Endothelial cell (in vitro differentiated cells): ENCODE data around the gene RRP1B. TPM values are rescaled to one million over a fixed set of nuclear protein-coding genes. Genes with fewer than 3 reads are reported as not detected.
"Not testable (repeated sequence)": the region's sequence is repeated elsewhere in the genome, so short reads cannot be mapped to it uniquely, and the experiment has no call there.

Experiments used
- DNase-seq: peaks from one replicate; pipeline ENCODE4 v3.0.0; 2021; ENCODE audit warnings: low spot score
- H3K27ac Mint-ChIP-seq: one replicate; pipeline ENCODE4 v1.8.0; 2021; ENCODE audit warnings: mixed read lengths, inconsistent platforms; ENCODE audit not compliant: unreplicated experiment
- H3K27me3 Mint-ChIP-seq: one replicate; pipeline ENCODE4 v1.8.0; 2021; ENCODE audit warnings: mild to moderate bottlenecking, moderate library complexity, mixed read lengths, inconsistent platforms; ENCODE audit not compliant: unreplicated experiment
- H3K36me3 Mint-ChIP-seq: one replicate; pipeline ENCODE4 v1.8.0; 2021; ENCODE audit warnings: mild to moderate bottlenecking, low read depth, mixed read lengths, inconsistent platforms; ENCODE audit not compliant: unreplicated experiment
- H3K4me1 Mint-ChIP-seq: one replicate; pipeline ENCODE4 v1.8.0; 2021; ENCODE audit warnings: mild to moderate bottlenecking, mixed read lengths, inconsistent platforms; ENCODE audit not compliant: unreplicated experiment
- H3K4me3 Mint-ChIP-seq: one replicate; pipeline ENCODE4 v1.8.0; 2021; ENCODE audit warnings: mild to moderate bottlenecking, mixed read lengths, inconsistent platforms; ENCODE audit not compliant: unreplicated experiment
- H3K9me3 Mint-ChIP-seq: one replicate; pipeline ENCODE4 v1.8.0; 2021; ENCODE audit warnings: mixed read lengths, inconsistent platforms; ENCODE audit not compliant: unreplicated experiment
- total RNA-seq: library from RNA; stranded (reverse); fragmentation: NEBNext Ultra II Directional; extraction: Animal tissue kit (Norgen Biotek cat#: 25700); gene quantifications from one replicate; pipeline ENCODE4 v1.2.1, GENCODE V29; 2021; ENCODE audit not compliant: unreplicated experiment
- TF ChIP-seq, protein P1 (sequence below): fragments of 200-600 bp; sonication (generic); IDR thresholded peaks from one replicate; pipeline ENCODE4 v1.5.0; 2021; ENCODE audit warnings: antibody characterized with exemption; ENCODE audit not compliant: unreplicated experiment

RRP1B gene
- total RNA-seq, 1 donor from 2014 or later: 33.8 TPM

DNA sequence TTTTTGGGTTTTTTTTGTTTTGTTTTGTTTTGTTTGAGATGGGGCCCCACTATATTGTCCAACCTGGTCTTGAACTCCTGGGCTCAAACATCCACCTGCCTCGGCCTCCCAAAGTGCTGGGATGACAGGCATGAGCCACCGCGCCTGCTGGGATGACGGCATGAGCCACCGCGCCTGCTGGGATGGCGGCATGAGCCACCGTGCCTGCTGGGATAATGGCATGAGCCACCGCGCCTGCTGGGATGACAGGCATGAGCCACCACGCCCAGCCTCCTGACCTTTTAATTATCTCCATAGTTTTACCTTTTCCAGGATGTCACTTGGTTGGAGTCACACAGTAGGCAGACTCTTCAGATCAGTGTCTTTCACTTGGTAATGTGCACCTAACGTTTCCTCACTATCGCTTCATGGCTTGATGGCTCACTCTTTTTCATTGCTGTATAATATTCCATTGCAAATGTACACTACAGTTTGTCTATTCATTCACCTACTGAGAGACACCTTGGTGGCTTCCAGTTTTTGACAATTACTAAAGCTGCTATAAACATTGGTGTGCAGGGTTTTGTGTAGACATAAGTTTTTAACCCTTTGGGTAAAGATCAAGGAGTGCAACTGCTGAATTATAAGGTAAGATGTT is 49.5 kb downstream of the RRP1B start:
- Mint-ChIP-seq H3K27ac (no peak overlapping the region), H3K27me3 (peaks cover 3% of the 10 kb centered on the region), H3K4me1 (no peaks in the 10 kb centered on the region), H3K9me3 (no peaks in the 10 kb centered on the region), H3K4me3 (no peak overlapping the region), H3K36me3 (no peaks in the 10 kb centered on the region)
- TF ChIP-seq, protein P1, sequence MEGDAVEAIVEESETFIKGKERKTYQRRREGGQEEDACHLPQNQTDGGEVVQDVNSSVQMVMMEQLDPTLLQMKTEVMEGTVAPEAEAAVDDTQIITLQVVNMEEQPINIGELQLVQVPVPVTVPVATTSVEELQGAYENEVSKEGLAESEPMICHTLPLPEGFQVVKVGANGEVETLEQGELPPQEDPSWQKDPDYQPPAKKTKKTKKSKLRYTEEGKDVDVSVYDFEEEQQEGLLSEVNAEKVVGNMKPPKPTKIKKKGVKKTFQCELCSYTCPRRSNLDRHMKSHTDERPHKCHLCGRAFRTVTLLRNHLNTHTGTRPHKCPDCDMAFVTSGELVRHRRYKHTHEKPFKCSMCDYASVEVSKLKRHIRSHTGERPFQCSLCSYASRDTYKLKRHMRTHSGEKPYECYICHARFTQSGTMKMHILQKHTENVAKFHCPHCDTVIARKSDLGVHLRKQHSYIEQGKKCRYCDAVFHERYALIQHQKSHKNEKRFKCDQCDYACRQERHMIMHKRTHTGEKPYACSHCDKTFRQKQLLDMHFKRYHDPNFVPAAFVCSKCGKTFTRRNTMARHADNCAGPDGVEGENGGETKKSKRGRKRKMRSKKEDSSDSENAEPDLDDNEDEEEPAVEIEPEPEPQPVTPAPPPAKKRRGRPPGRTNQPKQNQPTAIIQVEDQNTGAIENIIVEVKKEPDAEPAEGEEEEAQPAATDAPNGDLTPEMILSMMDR: no peak
- no peak for DNase-seq

DNA sequence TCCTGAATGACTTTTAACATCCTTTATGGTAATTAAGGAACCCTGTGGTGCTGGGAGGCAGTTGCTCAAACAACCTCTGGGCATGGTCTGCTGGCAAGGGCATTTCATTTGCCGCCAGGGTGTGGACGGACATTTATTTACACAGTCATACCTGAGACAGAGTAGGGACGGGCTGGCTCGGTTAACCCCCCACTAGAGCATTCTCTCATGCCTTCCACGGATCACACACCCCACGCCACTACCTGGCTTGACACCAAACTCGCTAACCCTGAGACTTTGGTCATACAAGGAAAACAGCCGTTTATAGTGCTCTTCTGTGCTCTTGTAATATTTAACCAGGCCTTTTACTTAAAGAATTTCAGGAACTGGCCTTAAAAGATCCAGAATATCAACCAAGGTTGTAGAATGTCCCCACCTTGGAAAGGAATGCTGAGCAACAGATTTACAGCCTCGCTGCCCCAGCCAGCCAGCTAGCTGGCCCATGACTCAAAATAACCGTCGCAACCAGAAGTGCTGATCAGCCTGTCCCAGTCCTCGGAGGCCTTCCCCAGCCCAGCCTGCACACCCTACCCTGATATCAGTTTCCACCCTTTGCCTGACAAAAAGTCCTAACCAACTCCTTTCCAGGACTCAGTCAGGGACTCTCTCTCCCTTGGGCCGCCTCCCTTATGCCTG is 53.0 kb downstream of the RRP1B start:
- Mint-ChIP-seq H3K4me1 (no peaks in the 10 kb centered on the region), H3K27me3 (peaks cover 7% of the 10 kb centered on the region), H3K4me3 (no peak overlapping the region), H3K36me3 (no peaks in the 10 kb centered on the region), H3K9me3 (no peaks in the 10 kb centered on the region), H3K27ac (no peak overlapping the region)
- TF ChIP-seq, protein P1: no peak
- no peak for DNase-seq

GRCh38 chr21:43713123-43713522 is 53.8 kb downstream of the RRP1B start:
- not testable (repeated sequence) for H3K36me3 Mint-ChIP-seq, H3K4me3 Mint-ChIP-seq, H3K9me3 Mint-ChIP-seq, H3K27ac Mint-ChIP-seq, DNase-seq, H3K4me1 Mint-ChIP-seq
- H3K27me3 Mint-ChIP-seq: peaks cover 12% of the 10 kb centered on the region

GRCh38 chr21:43716376-43717165 is 57.2 kb downstream of the RRP1B start:
- TF ChIP-seq, protein P1: no peak
- H3K9me3 Mint-ChIP-seq: no peaks in the 10 kb centered on the region
- peaks cover 20% of the 10 kb centered on the region for H3K27me3 Mint-ChIP-seq
- no peaks in the 10 kb centered on the region for H3K36me3 Mint-ChIP-seq
- H3K4me3 Mint-ChIP-seq: no peak overlapping the region
- DNase-seq: no peak
- H3K4me1 Mint-ChIP-seq: peaks cover 13% of the 10 kb centered on the region
- no peak overlapping the region for H3K27ac Mint-ChIP-seq

DNA sequence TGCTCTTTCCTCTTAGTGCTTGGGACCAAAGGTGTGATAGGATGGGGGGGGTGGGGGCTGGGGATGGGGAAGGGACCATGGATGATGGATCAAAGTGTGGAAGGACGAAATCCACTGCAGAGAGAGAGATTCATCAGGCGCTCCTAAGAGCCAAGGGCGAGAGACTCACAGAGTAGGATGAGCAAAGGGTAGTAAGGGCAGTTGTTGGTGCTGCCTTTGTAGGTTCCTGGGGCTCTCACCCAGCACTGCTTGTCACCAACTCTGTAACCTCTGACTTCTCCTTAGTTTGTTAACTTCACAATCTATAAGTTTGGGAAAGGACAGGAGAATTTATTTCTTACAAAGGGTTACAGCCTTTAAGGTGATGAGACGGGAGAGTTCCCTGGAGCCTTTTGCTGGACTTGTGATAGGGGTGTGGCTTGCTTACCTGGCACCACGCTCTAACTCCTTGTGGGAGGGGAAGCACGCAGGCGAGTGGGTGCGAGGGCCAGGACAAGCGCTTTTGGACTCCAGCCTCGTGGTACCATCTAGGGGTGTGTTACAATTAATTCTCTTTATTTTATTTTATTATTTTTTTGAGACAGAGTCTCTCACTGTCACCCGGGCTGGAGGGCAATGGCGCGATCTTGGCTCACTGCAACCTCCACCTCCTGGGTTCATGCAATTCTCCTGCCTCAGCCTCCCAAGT is 58.0 kb downstream of the RRP1B start:
- Mint-ChIP-seq H3K27ac (no peak overlapping the region), H3K36me3 (no peaks in the 10 kb centered on the region), H3K4me3 (peak overlapping the region; percentile 56), H3K4me1 (peaks cover 19% of the 10 kb centered on the region), H3K27me3 (peaks cover 20% of the 10 kb centered on the region), H3K9me3 (no peaks in the 10 kb centered on the region)
- TF ChIP-seq, protein P1: no peak
- DNase-seq: no peak
